ENCODE data around the gene CAPN5.

DNA sequence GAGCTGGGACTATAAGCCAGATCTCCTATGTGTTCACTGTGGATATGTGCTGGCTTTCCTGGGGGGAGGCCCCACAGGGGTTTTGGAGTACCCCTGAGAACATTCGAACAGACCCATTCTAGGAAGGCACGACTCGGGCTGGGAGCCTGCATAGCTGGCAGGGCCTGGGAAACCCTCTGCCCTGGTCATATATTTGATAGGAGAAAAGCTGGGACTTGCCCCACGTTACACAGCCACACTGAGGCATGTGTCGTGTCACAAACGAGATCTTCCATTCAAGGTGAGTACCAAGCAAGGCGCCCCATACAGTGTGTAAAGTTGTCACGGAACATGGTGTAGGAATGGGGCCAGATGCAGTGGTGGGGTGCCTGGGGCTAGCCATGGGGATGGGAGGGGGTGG lies 72.4 kb downstream of the CAPN5 start:
- TF ChIP-seq, protein P1, sequence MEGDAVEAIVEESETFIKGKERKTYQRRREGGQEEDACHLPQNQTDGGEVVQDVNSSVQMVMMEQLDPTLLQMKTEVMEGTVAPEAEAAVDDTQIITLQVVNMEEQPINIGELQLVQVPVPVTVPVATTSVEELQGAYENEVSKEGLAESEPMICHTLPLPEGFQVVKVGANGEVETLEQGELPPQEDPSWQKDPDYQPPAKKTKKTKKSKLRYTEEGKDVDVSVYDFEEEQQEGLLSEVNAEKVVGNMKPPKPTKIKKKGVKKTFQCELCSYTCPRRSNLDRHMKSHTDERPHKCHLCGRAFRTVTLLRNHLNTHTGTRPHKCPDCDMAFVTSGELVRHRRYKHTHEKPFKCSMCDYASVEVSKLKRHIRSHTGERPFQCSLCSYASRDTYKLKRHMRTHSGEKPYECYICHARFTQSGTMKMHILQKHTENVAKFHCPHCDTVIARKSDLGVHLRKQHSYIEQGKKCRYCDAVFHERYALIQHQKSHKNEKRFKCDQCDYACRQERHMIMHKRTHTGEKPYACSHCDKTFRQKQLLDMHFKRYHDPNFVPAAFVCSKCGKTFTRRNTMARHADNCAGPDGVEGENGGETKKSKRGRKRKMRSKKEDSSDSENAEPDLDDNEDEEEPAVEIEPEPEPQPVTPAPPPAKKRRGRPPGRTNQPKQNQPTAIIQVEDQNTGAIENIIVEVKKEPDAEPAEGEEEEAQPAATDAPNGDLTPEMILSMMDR (conservative IDR thresholded peaks at IDR 0.05 in 1 of 2, IDR thresholded peaks at IDR 0.05 in 1 of 2; ENCODE audit: extremely low read depth in 1 of 2, insufficient read depth in 1 of 2, low read depth in 1 of 2, low read length in 2 of 2): no peak
- TF ChIP-seq EZH2 (IDR thresholded peaks at IDR 0.05; ENCODE audit: borderline replicate concordance, low read length): no peak

All from mammary epithelial cell (primary cell).